Memory B cell (primary cell): ENCODE data around the gene THRB.

ENCODE experiments used
- ATAC-seq: fragments of 150-1000 bp; cut with Tn5 transposase; 2 replicates; pipeline ENCODE4 v1.10.0; 2021; ENCODE audit warnings: low read depth, mild to moderate bottlenecking, moderate library complexity
- DNase-seq, 2 donors: peaks; one replicate each; pipeline ENCODE4 v3.0.0; 2022; ENCODE audit warnings: low spot score in 2 of 2
- H3K27ac Mint-ChIP-seq: one replicate; pipeline ENCODE4 v1.8.0; 2022; ENCODE audit warnings: mild to moderate bottlenecking, moderate library complexity, mixed read lengths
- H3K27me3 Mint-ChIP-seq: one replicate; pipeline ENCODE4 v1.8.0; 2022; ENCODE audit warnings: mixed read lengths
- H3K36me3 Mint-ChIP-seq: one replicate; pipeline ENCODE4 v1.8.0; 2022; ENCODE audit warnings: mild to moderate bottlenecking, mixed read lengths
- H3K4me1 Mint-ChIP-seq: one replicate; pipeline ENCODE4 v1.8.0; 2022; ENCODE audit warnings: mixed read lengths
- H3K4me3 Mint-ChIP-seq: one replicate; pipeline ENCODE4 v1.8.0; 2022; ENCODE audit warnings: mild to moderate bottlenecking, moderate library complexity, mixed read lengths
- H3K9me3 Mint-ChIP-seq: one replicate; pipeline ENCODE4 v1.8.0; 2022; ENCODE audit warnings: mixed read lengths

Gene THRB

DNA sequence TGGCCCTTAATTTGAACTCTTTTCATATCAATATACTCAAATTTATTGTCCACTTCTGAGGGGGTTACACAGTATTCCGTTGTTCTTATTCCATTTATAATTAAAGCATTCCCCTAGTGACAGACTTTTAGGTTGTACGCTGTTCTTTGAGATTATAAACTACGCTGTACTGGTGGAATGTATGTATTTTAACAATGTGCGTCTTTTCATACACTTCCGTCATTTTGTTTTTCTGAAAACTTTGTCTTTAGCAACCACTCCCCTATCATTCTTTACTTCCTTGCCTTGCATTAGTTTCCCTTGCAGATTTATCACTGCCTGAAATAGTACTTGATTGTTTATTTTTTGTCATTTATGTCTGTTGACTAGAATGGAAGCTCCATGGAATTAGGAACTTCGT is 137.0 kb downstream of the THRB start:
- ATAC-seq (no peak), DNase-seq (no peak)
- no peaks in the 10 kb centered on the region for H3K36me3 Mint-ChIP-seq
- H3K4me1 Mint-ChIP-seq = no peaks in the 10 kb centered on the region
- H3K27me3 Mint-ChIP-seq = no peaks in the 10 kb centered on the region
- H3K4me3 Mint-ChIP-seq = no peak overlapping the region
- H3K9me3 Mint-ChIP-seq = peaks cover 1% of the 10 kb centered on the region
- H3K27ac Mint-ChIP-seq = no peak overlapping the region

DNA sequence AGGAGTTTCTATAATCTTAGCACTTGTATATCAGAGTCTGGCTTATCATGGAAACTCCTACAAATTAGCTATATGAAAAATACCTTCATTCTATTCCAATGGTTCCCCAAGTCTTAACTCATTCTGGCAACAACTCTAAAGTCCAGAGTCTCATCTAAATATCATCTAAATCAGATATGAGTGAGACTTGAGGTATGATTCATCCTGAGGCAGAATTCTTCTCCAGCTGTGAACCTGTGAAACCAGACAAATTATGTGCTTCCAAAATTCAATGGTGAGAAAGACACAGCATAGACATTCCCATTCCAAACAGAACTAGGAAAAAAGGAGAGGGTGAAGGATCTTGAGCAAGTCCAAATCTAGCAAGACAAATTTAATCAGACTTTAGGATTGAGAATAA is 138.8 kb downstream of the THRB start:
- Mint-ChIP-seq H3K27me3 (no peaks in the 10 kb centered on the region), H3K4me3 (no peak overlapping the region), H3K36me3 (no peaks in the 10 kb centered on the region), H3K9me3 (peaks cover 1% of the 10 kb centered on the region), H3K4me1 (no peaks in the 10 kb centered on the region), H3K27ac (no peak overlapping the region)
- ATAC-seq (no peak), DNase-seq (no peak)

- H3K27me3 Mint-ChIP-seq = no peaks in the 10 kb centered on the region
- H3K27ac Mint-ChIP-seq = no peak overlapping the region
- H3K36me3 Mint-ChIP-seq = no peaks in the 10 kb centered on the region
- ATAC-seq (no peak), DNase-seq (no peak)
- H3K4me1 Mint-ChIP-seq = no peaks in the 10 kb centered on the region
- no peak overlapping the region for H3K4me3 Mint-ChIP-seq
- peaks cover 1% of the 10 kb centered on the region for H3K9me3 Mint-ChIP-seq
Measured at GRCh38 chr3:24354230-24354629, 140.4 kb downstream of the THRB start.

DNA sequence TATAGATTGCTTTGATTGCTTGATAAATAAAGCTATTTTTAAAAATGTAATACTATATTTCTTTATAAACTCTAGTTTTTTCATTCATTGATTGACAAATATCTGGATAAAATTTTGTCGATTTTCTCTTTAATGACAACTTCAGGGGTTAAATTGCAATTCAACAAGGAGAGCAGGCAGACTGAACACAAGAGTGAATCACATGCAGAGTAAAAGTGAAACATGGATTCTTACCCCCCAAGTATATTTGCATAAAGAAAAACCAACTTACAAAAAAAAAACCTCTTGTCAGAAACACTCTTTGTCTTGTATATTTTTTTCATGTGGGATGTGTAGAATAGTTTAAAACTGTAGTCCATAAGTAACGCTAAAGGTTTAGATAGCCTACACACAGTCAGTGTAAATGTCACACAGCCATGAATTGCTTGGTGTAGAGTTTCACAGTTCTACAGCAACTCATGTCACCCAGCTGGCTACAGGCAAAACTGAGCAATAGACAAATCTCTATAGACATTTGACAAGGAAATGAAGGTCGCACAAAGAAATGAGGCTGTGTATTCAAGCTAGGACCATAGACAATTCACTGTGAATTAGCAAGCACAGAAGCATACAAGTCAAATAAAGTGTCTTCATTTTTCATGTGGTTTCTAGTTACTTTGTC is 141.6 kb downstream of the THRB start:
- Mint-ChIP-seq H3K4me1 (no peaks in the 10 kb centered on the region), H3K4me3 (no peak overlapping the region), H3K27me3 (no peaks in the 10 kb centered on the region), H3K36me3 (no peaks in the 10 kb centered on the region), H3K27ac (no peak overlapping the region), H3K9me3 (peaks cover 1% of the 10 kb centered on the region)
- no peak for ATAC-seq
- no peak for DNase-seq

GRCh38 chr3:24351779-24352469 is 142.7 kb downstream of the THRB start:
- H3K9me3 Mint-ChIP-seq = peaks cover 1% of the 10 kb centered on the region
- ATAC-seq = no peak
- no peak overlapping the region for H3K4me3 Mint-ChIP-seq
- no peaks in the 10 kb centered on the region for H3K36me3 Mint-ChIP-seq
- DNase-seq = no peak
- no peaks in the 10 kb centered on the region for H3K27me3 Mint-ChIP-seq
- no peak overlapping the region for H3K27ac Mint-ChIP-seq
- H3K4me1 Mint-ChIP-seq = no peaks in the 10 kb centered on the region

DNA sequence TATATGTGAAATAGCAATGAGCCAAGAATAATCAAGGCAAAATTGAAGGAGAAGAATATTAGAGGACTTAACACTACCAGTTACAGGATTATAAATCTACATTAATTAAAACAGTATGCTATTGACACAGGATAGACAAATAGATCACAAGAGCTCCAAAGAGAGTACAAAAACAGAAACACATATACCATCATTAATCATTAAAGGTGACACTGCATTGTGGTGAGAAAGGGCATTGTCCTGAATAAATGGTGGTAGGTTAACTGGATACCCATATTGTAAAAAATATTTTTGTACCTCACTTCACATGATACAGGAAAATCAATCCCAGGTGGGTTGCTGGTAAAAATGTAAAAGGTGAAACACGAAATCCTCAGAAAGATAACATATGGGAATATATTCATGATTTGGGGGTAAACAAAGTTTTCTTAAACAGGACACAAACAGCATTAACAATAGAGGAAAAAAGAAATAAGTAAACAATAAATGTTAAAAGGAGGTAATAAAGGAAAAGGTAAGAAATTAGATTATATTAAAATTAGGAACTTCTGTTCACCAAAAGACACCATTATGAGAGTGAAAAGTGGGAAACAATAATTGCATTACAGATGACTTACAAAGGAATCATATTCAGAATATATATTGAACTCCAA is 145.2 kb downstream of the THRB start:
- H3K27me3 Mint-ChIP-seq = peaks cover 2% of the 10 kb centered on the region
- ATAC-seq = no peak
- H3K4me1 Mint-ChIP-seq = no peaks in the 10 kb centered on the region
- no peak overlapping the region for H3K27ac Mint-ChIP-seq
- no peak overlapping the region for H3K4me3 Mint-ChIP-seq
- no peak for DNase-seq
- H3K36me3 Mint-ChIP-seq = no peaks in the 10 kb centered on the region
- peaks cover 1% of the 10 kb centered on the region for H3K9me3 Mint-ChIP-seq

DNA sequence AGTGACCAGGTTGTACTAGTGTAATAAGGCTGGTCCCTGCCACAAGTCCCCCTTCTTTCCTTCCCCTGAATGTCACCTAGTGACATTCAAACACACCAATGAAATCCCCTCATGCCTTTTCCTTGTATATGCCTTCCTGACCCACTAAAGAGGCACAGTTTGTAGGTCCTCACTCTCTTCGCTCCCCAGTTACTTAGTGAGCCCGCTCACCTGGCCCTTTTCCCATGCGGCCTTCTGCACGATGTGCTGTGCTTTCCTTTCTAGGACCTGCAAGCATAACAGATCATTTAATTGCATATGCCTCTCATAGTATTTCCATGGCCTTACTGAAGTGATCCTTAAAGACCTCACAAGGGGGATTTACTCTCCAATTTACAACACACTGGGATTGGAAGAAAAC is 146.3 kb downstream of the THRB start:
- Mint-ChIP-seq H3K27ac (no peak overlapping the region), H3K36me3 (no peaks in the 10 kb centered on the region), H3K9me3 (no peaks in the 10 kb centered on the region), H3K27me3 (peaks cover 2% of the 10 kb centered on the region), H3K4me1 (no peaks in the 10 kb centered on the region), H3K4me3 (no peak overlapping the region)
- ATAC-seq (no peak), DNase-seq (no peak)

DNA sequence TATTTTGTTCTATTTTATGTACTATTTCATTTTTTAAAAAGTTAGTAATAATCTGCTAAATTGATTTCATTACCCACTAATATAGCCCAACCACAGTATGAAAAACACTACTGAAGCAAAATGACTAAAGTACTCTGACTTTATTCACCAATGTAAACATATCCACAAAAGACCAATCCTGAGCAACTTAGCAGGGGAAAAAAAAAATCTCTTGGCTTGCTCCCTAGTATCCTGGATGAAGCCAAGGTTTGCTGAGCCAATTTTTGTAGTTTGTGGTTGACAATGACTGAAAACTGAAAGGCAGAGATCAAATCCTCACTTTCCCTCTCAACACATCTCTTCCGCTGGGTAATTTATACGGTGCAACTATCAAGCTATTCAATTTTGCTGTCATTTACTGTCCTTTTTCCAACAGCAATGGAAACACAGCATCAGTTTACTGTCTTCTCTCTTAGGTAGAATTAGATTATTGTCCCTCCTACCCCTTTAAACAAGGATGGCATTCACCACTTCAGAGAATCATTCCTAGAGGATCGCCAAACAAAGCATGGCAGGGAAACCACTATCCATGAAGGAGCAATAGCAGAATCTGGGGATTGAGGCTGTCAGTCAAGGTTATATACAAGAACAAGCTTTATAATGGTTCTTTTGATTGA is 149.7 kb downstream of the THRB start:
- peaks cover 4% of the 10 kb centered on the region for H3K27me3 Mint-ChIP-seq
- ATAC-seq = no peak
- H3K36me3 Mint-ChIP-seq = no peaks in the 10 kb centered on the region
- no peak overlapping the region for H3K27ac Mint-ChIP-seq
- no peaks in the 10 kb centered on the region for H3K4me1 Mint-ChIP-seq
- H3K4me3 Mint-ChIP-seq = no peak overlapping the region
- DNase-seq = no peak
- H3K9me3 Mint-ChIP-seq = no peaks in the 10 kb centered on the region

DNA sequence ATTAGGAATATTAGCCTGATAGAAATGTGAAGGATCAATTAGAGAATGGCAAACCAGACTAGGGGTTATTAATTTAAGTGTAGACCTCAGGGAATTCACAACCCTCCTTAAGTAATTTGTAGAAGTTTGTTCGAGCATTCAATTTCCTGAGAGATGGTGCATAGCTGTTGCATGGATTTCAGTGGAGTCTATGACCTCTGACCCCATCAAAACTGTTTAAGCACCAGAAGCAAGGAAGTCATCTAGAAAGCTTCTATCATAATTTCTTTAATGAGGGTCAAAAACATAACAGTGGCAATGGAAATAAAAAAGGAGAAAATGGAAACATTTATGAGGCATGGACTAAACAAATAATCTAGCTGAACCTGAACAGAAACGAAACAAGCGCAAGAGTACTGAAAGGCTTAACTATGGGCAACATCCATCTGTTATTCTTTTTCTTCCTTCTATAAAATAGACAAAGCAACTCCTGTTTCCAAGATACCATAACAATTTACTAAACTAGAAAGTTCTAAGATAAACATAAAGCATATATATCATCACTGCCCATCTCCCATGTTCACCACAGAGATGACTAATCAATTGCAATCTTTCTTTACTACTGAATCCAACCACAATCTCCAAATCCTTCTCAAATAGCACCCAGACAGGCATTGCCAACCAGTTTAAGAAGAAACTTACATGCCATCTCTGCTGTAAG is 151.4 kb downstream of the THRB start:
- no peaks in the 10 kb centered on the region for H3K4me1 Mint-ChIP-seq
- ATAC-seq (no peak), DNase-seq (no peak)
- no peak overlapping the region for H3K4me3 Mint-ChIP-seq
- H3K36me3 Mint-ChIP-seq = no peaks in the 10 kb centered on the region
- H3K9me3 Mint-ChIP-seq = no peaks in the 10 kb centered on the region
- H3K27ac Mint-ChIP-seq = no peak overlapping the region
- peaks cover 4% of the 10 kb centered on the region for H3K27me3 Mint-ChIP-seq

DNA sequence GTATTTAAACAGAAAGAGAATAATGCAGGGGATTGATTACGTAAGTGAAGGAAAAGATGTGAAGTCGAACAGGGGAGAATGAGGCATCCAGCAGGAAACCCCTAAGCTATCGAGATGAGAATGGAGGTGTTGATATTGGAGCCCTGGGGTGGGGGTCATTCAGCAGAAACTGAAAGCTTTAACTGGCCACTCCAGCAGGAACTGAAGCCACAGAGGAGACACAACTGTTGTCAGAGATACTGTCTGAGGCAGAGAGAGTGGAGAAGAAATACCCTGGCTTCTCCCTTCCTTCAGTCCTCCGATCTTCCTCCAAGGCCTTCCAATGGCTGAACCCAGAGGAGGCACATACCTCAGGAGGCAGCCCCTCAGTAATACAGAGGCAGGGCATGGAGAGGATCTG is 152.4 kb downstream of the THRB start:
- ATAC-seq (no peak), DNase-seq (no peak)
- no peaks in the 10 kb centered on the region for H3K36me3 Mint-ChIP-seq
- H3K27ac Mint-ChIP-seq = no peak overlapping the region
- no peak overlapping the region for H3K4me3 Mint-ChIP-seq
- peaks cover 4% of the 10 kb centered on the region for H3K27me3 Mint-ChIP-seq
- no peaks in the 10 kb centered on the region for H3K9me3 Mint-ChIP-seq
- H3K4me1 Mint-ChIP-seq = no peaks in the 10 kb centered on the region

DNA sequence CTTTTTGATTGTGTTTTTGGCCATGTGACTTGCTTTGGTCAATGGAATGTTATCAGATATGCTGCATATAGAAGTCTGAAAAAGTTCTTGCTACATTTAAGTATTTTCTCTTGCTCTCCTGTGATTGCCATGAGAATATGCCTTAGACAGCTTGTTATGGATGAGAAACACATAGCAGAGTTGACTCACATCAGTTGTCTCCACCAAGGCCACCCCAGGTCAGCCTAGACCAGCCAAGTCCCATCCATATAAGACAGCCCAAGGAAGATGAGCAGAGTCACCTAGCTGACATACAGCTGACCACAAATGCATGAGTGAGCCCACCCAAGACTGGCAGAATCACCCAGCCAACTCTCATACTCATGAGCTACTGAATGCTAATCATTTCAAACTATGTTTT is 153.0 kb downstream of the THRB start:
- no peak for DNase-seq
- Mint-ChIP-seq H3K4me1 (no peaks in the 10 kb centered on the region), H3K36me3 (no peaks in the 10 kb centered on the region), H3K27ac (no peak overlapping the region), H3K9me3 (no peaks in the 10 kb centered on the region), H3K27me3 (peaks cover 4% of the 10 kb centered on the region), H3K4me3 (no peak overlapping the region)
- no peak for ATAC-seq

GRCh38 chr3:24340966-24341365 is 153.7 kb downstream of the THRB start:
- peaks cover 4% of the 10 kb centered on the region for H3K27me3 Mint-ChIP-seq
- no peak overlapping the region for H3K4me3 Mint-ChIP-seq
- no peak for DNase-seq
- H3K9me3 Mint-ChIP-seq = no peaks in the 10 kb centered on the region
- H3K27ac Mint-ChIP-seq = no peak overlapping the region
- H3K4me1 Mint-ChIP-seq = no peaks in the 10 kb centered on the region
- no peak for ATAC-seq
- no peaks in the 10 kb centered on the region for H3K36me3 Mint-ChIP-seq

GRCh38 chr3:24340161-24340560 is 154.5 kb downstream of the THRB start:
- ATAC-seq = no peak
- H3K9me3 Mint-ChIP-seq = no peaks in the 10 kb centered on the region

More at GRCh38 chr3:24340161-24340560, 154.5 kb downstream of the THRB start:
- H3K36me3 Mint-ChIP-seq = no peaks in the 10 kb centered on the region
- no peaks in the 10 kb centered on the region for H3K4me1 Mint-ChIP-seq
- peaks cover 4% of the 10 kb centered on the region for H3K27me3 Mint-ChIP-seq
- no peak overlapping the region for H3K27ac Mint-ChIP-seq
- no peak for DNase-seq
- H3K4me3 Mint-ChIP-seq = no peak overlapping the region
